GM12878 (cell line): Measurements from ENCODE around the gene IRF1. TPM values are rescaled to one million over a fixed set of nuclear protein-coding genes. Genes with fewer than 3 reads are reported as not detected.

Experiments
- ATAC-seq: fragments of 200-7000 bp; cut with Tn5 transposase; 3 replicates; pipeline ENCODE4 v1.9.1; 2020; ENCODE audit warnings: mild to moderate bottlenecking, moderate library complexity
- BruUV-seq: library from RNA; stranded (reverse); fragments of 400-500 nt; replicated peaks from 2 replicates; lab custom pipeline; 2021; lab: Mats Ljungman, UMichigan
- CTCF ChIA-PET: fragments of 300-600 bp; sonication (Branson Sonifier 250); formaldehyde crosslinking; extraction: SDS; loops from one replicate; lab custom pipeline; 2021; ENCODE audit warnings: inconsistent platforms; lab: Yijun Ruan, JAX
- POLR2A ChIA-PET: fragments of 350-600 bp; formaldehyde crosslinking; extraction: SDS; loops from one replicate; lab custom pipeline; 2021; ENCODE audit warnings: inconsistent platforms; lab: Charles Lee
- RAD21 ChIA-PET: fragments of 300-600 bp; sonication (Branson Sonifier 250); formaldehyde crosslinking; loops from one replicate; lab custom pipeline; 2023; ENCODE audit warnings: antibody characterized with exemption; ENCODE audit not compliant: unreplicated experiment; lab: Charles Lee
- SMC1A ChIA-PET: fragments of 300-600 bp; sonication (Branson Sonifier 250); formaldehyde crosslinking; loops from one replicate; lab custom pipeline; 2023; ENCODE audit not compliant: unreplicated experiment, uncharacterized antibody; lab: Charles Lee
- DNase-seq: peaks from one replicate; pipeline ENCODE4 v3.0.0-alpha.2; 2011; ENCODE audit warnings: low read depth, low spot score
- FAIRE-seq: peaks from 3 replicates; lab custom pipeline; 2011; peaks lifted over from hg19 to GRCh38; lab: Jason Lieb, UNC
- H2AFZ ChIP-seq: 2 replicates; pipeline ENCODE4 v1.6.0; 2011; ENCODE audit warnings: low read depth, low read length, control low read depth; ENCODE audit not compliant: control insufficient read depth
- H3K27ac ChIP-seq: 2 replicates; pipeline ENCODE4 v1.5.1; 2011; ENCODE audit warnings: control low read depth; ENCODE audit not compliant: control insufficient read depth, insufficient read depth
- H3K27me3 ChIP-seq, 2 experiments: replicated peaks in 1 of 2; 2 replicates each; pipeline versions ENCODE4 v1.6.0 to v1.6.1; 2011; ENCODE audit warnings: low read length in 1 of 2; ENCODE audit not compliant: control insufficient read depth in 2 of 2, insufficient read depth in 2 of 2
- H3K36me3 ChIP-seq, 2 experiments: 2 replicates each; pipeline ENCODE4 v1.5.1; 2011; ENCODE audit warnings: low read length in 1 of 2; ENCODE audit not compliant: control insufficient read depth in 2 of 2, insufficient read depth in 2 of 2
- H3K4me1 ChIP-seq: 2 replicates; pipeline ENCODE4 v1.6.1; 2011; ENCODE audit warnings: mild to moderate bottlenecking, low read length, moderate library complexity, mixed read lengths; ENCODE audit not compliant: control insufficient read depth, insufficient read depth
- H3K4me2 ChIP-seq: 2 replicates; pipeline ENCODE4 v1.6.0; 2011; ENCODE audit warnings: control low read depth; ENCODE audit not compliant: control insufficient read depth, insufficient read depth
- H3K4me3 ChIP-seq: fragments of 200-600 bp; sonication (generic); 2 replicates; pipeline ENCODE4 v1.5.1; 2016
- H3K79me2 ChIP-seq: 2 replicates; pipeline ENCODE4 v1.6.0; 2011; ENCODE audit warnings: low read length; ENCODE audit not compliant: control insufficient read depth, insufficient read depth
- H3K9ac ChIP-seq: 2 replicates; pipeline ENCODE4 v1.8.0; 2011; ENCODE audit warnings: low read length, control low read depth, mixed read lengths; ENCODE audit not compliant: control insufficient read depth, insufficient read depth
- H3K9me3 ChIP-seq: replicated peaks from 3 replicates; pipeline ENCODE4 v1.5.1; 2011; ENCODE audit warnings: mild to moderate bottlenecking, low read length; ENCODE audit not compliant: control insufficient read depth, insufficient read depth
- H4K20me1 ChIP-seq: 2 replicates; pipeline ENCODE4 v1.6.0; 2011; ENCODE audit not compliant: control insufficient read depth, insufficient read depth
- CEBPB ChIP-seq, 2 experiments: fragments of 150-350 bp in 1 of 2; IDR thresholded peaks; 2 replicates each; pipeline ENCODE4 v1.6.1; 2012 to 2014; ENCODE audit warnings: low read depth in 2 of 2, low read length in 2 of 2, borderline replicate concordance in 1 of 2, inconsistent platforms in 1 of 2
- MAX ChIP-seq: IDR thresholded peaks from 2 replicates; pipeline ENCODE4 v1.6.1; 2012; ENCODE audit warnings: low read depth, low read length, improper control_type of control experiment
- PAX5 ChIP-seq: IDR thresholded peaks from 2 replicates; pipeline ENCODE4 v1.6.1; 2011; ENCODE audit warnings: low read depth, low read length, borderline replicate concordance
- SRF ChIP-seq, 2 experiments: IDR thresholded peaks; 2 replicates each; pipeline ENCODE4 v1.6.1; 2011; ENCODE audit warnings: low read depth in 2 of 2, low read length in 2 of 2, mild to moderate bottlenecking in 1 of 2, moderate library complexity in 1 of 2
- WGBS: methylation state at CpG from one replicate; pipeline ENCODE4 v1.1.6; 2016; ENCODE audit warnings: low lambda C conversion rate; ENCODE audit not compliant: insufficient replicate concordance, insufficient coverage; ENCODE audit errors: missing lambda C conversion rate; 5-methylcytosine and 5-hydroxymethylcytosine counted together
- in situ Hi-C: fragments of 300-500 bp; cut with MboI; formaldehyde crosslinking; loops from 9 replicates; pipeline ENCODE4 v1.14.3; 2018; ENCODE audit warnings: mixed read lengths
- intact Hi-C: fragments of 100-400 bp; cut with micrococcal nuclease; formaldehyde crosslinking; loops from one replicate; pipeline ENCODE4 v1.14.2; 2022; ENCODE audit not compliant: unreplicated experiment
- polyA plus RNA-seq, 11 experiments: library from polyadenylated mRNA; depleted of rRNA in 4 of 11; unstranded in 6 of 11; stranded (reverse) in 5 of 11; fragments of >200 nt; fragmentation: Nextera tagmentation in 4 of 11; fragmentation: Illumina TruSeq in 1 of 11; extraction: Ambion mirVana in 4 of 11; extraction: Trizol in 1 of 11; gene quantifications; 1 replicate in 1 of 11; 2 replicates in 10 of 11; pipeline versions ENCODE4 v1.2.1 to v1.2.3, GENCODE V29; 2011 to 2016; ENCODE audit warnings: inconsistent platforms in 2 of 11, missing spikeins in 2 of 11, low read depth in 1 of 11
- total RNA-seq, 4 experiments: library from RNA; depleted of rRNA in 3 of 4; stranded (reverse); fragments of >200 nt in 3 of 4; fragmentation: Illumina TruSeq in 1 of 4; extraction: Trizol in 1 of 4; gene quantifications; 2 replicates each; pipeline versions ENCODE4 v1.2.1 to v1.2.3, GENCODE V29; 2013 to 2021
- TF ChIP-seq, protein P1 (sequence below): IDR thresholded peaks from 2 replicates; pipeline ENCODE4 v1.6.1; 2011; ENCODE audit warnings: low read depth, mild to moderate bottlenecking, low read length, moderate library complexity, borderline replicate concordance; ENCODE audit errors: extremely low read depth

Gene IRF1
- total and polyA plus RNA-seq, 10 of the 15 experiments (the other 5 are each of a cell fraction or from before 2014, with no cell fraction given) = 6.9 to 68.0 (median 49.6) TPM

- Histone ChIP-seq H3K27me3 (no peaks in the 10 kb centered on the region), H3K27ac (peak overlapping the region; percentile 13), H2AFZ (no peak overlapping the region), H3K4me3 (no peak overlapping the region), H3K4me1 (peaks cover 41% of the 10 kb centered on the region), H3K36me3 (peaks cover 0 to 6% of the 10 kb centered on the region in 2 experiments), H3K4me2 (no peak overlapping the region), H3K79me2 (peaks cover 2% of the 10 kb centered on the region), H3K9ac (no peak overlapping the region), H3K9me3 (no peaks in the 10 kb centered on the region), H4K20me1 (no peaks in the 10 kb centered on the region)
- BruUV-seq = no TSS peak
- no peak for DNase-seq
- no peak for FAIRE-seq
- ChIA-PET CTCF (interaction anchor here (0.7 to 12.8 kb wide), 9 partner anchors 13 to 85 kb away, joined by 3 to 139 read pairs (median 7); partner anchors contain the start of gene IRF1), SMC1A (interaction anchor here (0.9 to 15.9 kb wide), 11 partner anchors 9 to 84 kb away, joined by 3 to 300 read pairs (median 7); no protein-coding TSS in a partner anchor), RAD21 (interaction anchor here (0.5 to 2.7 kb wide), 7 partner anchors 8 to 86 kb away, joined by 3 to 6 read pairs (median 5); partner anchors contain the start of gene IRF1), POLR2A (interaction anchor here (0.9 to 16.7 kb wide), 6 partner anchors 8 to 45 kb away, joined by 3 to 178 read pairs (median 8); partner anchors contain the start of gene IRF1)
- intact Hi-C loops = no loop called here
- TF ChIP-seq MAX (no peak), CEBPB (IDR thresholded peaks at IDR 0.05; ENCODE audit: borderline replicate concordance in 1 of 2, low read depth in 2 of 2, low read length in 2 of 2) (no peak), SRF (IDR thresholded peaks at IDR 0.05; ENCODE audit: low read depth in 2 of 2, low read length in 2 of 2) (no peak), PAX5 (no peak)
- TF ChIP-seq, protein P1, sequence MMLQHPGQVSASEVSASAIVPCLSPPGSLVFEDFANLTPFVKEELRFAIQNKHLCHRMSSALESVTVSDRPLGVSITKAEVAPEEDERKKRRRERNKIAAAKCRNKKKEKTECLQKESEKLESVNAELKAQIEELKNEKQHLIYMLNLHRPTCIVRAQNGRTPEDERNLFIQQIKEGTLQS = no peak
- no peak for ATAC-seq
- in situ Hi-C loops = loop anchor here (5.0 kb wide), 1 partner anchor 50 kb away; no protein-coding TSS in a partner anchor
- 89% methylated on average over 7 of the region's 7 CpGs for WGBS
Observed at GRCh38 chr5:132471944-132472343, 18.6 kb downstream of the IRF1 start.
